ENCODE data around the gene ANGPTL8. TPM values are rescaled to one million over a fixed set of nuclear protein-coding genes. Genes with fewer than 3 reads are reported as not detected.

The ANGPTL8 gene
- total RNA-seq, 1 donor from 2014 or later, result not detected

- no peak for TF ChIP-seq CTCF (conservative IDR thresholded peaks at IDR 0.05)
- Mint-ChIP-seq H3K9me3 (no peaks in the 10 kb centered on the region), H3K4me1 (peaks cover 4% of the 10 kb centered on the region), H3K36me3 (ENCODE audit: low read depth) (no peaks in the 10 kb centered on the region), H3K4me3 (no peak overlapping the region), H3K27me3 (ENCODE audit: low read depth) (no peaks in the 10 kb centered on the region), H3K27ac (ENCODE audit: unreplicated experiment) (no peak overlapping the region)
- DNase-seq (ENCODE audit: low read depth, low spot score), result no peak
Measured at GRCh38 chr19:11201791-11202190, 37.6 kb upstream of the ANGPTL8 start.

DNA sequence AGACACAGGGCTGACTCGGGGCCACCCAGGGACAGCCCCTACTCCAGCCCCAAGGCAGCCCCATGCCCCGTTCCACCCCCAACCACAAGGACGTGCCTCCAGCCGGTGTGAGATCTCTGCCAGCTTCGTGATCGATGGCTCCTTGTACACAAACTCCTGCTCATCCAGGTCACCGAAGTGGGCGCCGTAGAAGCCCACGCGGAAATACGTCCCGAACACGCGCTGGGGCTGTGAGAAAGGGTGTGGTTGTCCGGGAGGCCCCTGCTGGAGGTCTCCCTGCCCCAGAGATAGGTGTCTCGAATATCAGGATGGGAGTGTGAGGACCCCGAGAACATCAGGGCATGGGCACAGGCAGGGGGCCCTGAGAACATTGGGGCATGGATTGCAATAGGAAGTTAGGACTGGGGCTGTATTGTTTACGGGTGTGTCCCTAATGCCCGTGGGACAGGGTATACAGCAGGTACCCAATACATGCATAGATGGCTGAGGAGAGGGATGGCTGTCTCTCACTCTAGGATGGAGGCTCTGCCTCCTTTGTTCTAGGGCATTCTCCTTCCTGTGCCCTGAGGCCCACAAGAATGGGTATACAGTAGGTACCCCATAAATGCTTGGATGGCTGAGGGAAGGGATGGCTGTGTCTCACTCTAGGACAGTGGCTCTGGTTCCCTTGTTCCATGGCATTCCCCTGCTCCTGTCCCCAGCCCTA, 36.8 kb upstream of the ANGPTL8 start:
- DNase-seq (ENCODE audit: low read depth, low spot score), result no peak
- H3K27ac Mint-ChIP-seq (ENCODE audit: unreplicated experiment), result no peak overlapping the region
- no peaks in the 10 kb centered on the region for H3K27me3 Mint-ChIP-seq (ENCODE audit: low read depth)
- peaks cover 4% of the 10 kb centered on the region for H3K4me1 Mint-ChIP-seq
- H3K9me3 Mint-ChIP-seq, result no peaks in the 10 kb centered on the region
- TF ChIP-seq CTCF (conservative IDR thresholded peaks at IDR 0.05), result no peak
- no peaks in the 10 kb centered on the region for H3K36me3 Mint-ChIP-seq (ENCODE audit: low read depth)
- peak overlapping the region; percentile 9 for H3K4me3 Mint-ChIP-seq

DNA sequence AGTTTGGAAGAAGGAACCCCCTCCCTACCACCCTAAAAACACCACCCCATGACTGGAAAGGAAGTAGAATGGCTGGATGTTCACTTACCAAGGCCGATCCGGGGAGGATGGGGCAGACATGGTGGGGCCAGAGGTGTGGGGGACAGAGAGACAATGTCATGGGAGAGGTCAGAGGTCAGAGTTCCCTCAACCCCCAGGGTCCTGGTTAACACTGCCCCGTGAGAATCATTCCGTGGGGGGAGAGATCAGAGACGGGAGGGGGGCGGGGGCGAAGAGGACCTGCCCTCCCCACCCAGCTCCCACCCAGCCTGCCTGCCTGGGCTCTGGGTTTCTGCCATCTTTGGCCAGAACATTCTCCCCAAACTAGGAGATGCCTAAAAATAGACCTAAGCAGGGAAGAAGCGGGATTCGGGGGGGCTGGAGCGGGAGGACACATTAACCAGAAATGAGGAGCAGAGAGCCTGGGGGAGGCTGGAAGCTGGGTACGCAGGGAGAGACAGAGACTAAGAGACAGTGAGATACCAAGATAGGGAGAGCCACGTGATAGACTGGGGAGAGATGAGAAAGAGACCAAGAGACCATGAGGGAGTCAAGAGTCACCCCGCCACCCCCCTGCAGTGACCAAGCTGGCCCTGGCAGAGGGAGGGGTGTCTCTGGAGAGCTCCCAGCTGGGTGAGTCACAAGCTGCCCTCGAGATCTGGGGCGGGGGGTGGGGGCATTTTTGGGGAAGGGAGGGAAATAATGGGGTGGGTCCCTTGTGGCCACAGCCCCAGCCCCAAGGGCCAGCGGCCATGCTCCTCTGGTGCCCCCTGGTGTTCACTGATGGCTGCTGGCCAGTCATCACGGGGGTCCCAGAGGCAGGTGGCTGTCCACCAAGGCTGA, 36.0 kb upstream of the ANGPTL8 start:
- H3K36me3 Mint-ChIP-seq (ENCODE audit: low read depth), result no peaks in the 10 kb centered on the region
- H3K9me3 Mint-ChIP-seq, result no peaks in the 10 kb centered on the region
- H3K4me3 Mint-ChIP-seq, result peak overlapping the region; percentile 34
- no peak overlapping the region for H3K27ac Mint-ChIP-seq (ENCODE audit: unreplicated experiment)
- H3K4me1 Mint-ChIP-seq, result no peaks in the 10 kb centered on the region
- H3K27me3 Mint-ChIP-seq (ENCODE audit: low read depth), result peaks cover 4% of the 10 kb centered on the region
- peak; percentile 76 for TF ChIP-seq CTCF (conservative IDR thresholded peaks at IDR 0.05)
- peak; percentile 73 for DNase-seq (ENCODE audit: low read depth, low spot score)

DNA sequence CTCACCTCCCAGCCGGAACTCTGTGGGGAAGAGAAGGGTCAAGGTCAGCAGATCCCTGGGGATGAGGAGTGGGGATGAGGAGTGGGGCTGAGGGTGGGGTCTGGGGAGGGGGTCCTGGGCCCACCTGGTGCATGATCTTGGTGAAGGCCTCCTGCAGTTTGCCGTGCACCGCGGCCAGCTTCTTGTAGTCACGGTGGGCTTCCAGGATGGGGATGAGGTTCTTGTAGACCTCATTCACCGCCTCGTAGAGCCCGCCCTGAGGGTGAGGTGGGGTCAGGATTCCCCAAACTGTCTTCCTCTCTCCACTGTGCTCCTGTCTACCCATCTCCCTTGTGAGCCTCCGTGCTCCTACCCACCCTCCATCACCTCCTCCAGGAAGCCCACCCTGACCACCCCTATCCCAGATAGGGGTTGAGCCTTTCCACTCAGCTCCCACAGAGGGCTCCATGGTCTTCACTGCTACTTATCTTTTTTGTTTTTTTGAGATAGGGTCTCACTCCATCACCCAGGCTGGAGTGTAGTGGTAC, 35.3 kb upstream of the ANGPTL8 start:
- peak overlapping the region; percentile 34 for H3K4me3 Mint-ChIP-seq

More for the DNA sequence above, 35.3 kb upstream of the ANGPTL8 start:
- Mint-ChIP-seq H3K27ac (ENCODE audit: unreplicated experiment) (no peak overlapping the region), H3K27me3 (ENCODE audit: low read depth) (peaks cover 6% of the 10 kb centered on the region), H3K9me3 (no peaks in the 10 kb centered on the region), H3K4me1 (no peaks in the 10 kb centered on the region), H3K36me3 (ENCODE audit: low read depth) (no peaks in the 10 kb centered on the region)
- TF ChIP-seq CTCF (conservative IDR thresholded peaks at IDR 0.05), result peak; percentile 3
- DNase-seq (ENCODE audit: low read depth, low spot score), result no peak
